ENCODE data around the gene ELMOD1.
A peak's percentile ranks its signal among the peaks of the same experiment; 100 is the strongest.
"Not testable (repeated sequence)": the region's sequence is repeated elsewhere in the genome, so short reads cannot be mapped to it uniquely, and the experiment has no call there.

Gene ELMOD1

DNA sequence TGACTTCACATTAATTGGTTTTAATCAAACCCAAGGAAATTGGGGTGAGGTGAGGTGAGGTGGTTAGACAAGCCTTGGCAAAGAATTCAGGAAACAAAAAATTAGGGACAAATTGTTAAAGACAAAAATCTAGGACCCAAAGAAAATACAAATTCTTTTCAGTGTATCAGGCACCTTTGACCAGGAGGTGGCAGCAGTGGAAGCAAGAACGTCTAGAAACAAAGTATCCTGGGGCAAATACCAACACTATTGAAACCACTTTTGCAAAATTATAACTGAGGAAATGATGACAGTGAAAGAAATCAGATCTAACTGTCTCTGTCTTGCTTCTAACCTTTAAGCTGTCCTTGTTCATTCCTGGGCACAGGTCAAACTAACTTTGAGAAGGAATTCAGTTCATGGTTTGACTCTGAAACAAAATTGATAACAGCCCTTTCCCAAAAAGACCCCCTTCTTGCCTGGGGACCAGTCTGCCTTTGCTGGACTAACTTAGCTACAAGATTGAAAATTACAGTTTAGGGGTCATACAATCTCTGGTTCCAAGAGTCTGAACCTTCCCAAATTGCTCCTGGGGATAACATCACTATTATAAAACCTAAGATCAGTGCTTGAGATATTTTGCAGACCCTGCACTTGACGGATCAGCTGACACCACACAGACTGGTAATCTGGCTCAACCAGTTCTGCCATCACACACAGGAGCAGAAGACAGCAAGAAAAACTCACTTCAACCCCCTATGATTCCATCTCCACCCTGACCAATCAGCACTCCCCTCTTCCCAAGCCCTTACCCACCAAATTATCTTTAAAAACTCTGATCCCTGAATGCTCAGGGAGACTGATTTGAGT, 14.2 kb upstream of the ELMOD1 start:
- TF ChIP-seq, protein P1, sequence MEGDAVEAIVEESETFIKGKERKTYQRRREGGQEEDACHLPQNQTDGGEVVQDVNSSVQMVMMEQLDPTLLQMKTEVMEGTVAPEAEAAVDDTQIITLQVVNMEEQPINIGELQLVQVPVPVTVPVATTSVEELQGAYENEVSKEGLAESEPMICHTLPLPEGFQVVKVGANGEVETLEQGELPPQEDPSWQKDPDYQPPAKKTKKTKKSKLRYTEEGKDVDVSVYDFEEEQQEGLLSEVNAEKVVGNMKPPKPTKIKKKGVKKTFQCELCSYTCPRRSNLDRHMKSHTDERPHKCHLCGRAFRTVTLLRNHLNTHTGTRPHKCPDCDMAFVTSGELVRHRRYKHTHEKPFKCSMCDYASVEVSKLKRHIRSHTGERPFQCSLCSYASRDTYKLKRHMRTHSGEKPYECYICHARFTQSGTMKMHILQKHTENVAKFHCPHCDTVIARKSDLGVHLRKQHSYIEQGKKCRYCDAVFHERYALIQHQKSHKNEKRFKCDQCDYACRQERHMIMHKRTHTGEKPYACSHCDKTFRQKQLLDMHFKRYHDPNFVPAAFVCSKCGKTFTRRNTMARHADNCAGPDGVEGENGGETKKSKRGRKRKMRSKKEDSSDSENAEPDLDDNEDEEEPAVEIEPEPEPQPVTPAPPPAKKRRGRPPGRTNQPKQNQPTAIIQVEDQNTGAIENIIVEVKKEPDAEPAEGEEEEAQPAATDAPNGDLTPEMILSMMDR (IDR thresholded peaks at IDR 0.05; ENCODE audit: low read depth, low read length, missing control alignments), result peak; percentile 79
- H3K4me3 ChIP-seq (ENCODE audit: low read depth, low read length); H3K27me3 ChIP-seq (replicated peaks); in situ Hi-C loops (cut with HindIII; ENCODE audit: low pct_ligation_motif_present, low sequenced_read_pairs); H3K27ac ChIP-seq; H3K36me3 ChIP-seq (replicated peaks): not testable (repeated sequence)
- peak; percentile 53 for DNase-seq

DNA sequence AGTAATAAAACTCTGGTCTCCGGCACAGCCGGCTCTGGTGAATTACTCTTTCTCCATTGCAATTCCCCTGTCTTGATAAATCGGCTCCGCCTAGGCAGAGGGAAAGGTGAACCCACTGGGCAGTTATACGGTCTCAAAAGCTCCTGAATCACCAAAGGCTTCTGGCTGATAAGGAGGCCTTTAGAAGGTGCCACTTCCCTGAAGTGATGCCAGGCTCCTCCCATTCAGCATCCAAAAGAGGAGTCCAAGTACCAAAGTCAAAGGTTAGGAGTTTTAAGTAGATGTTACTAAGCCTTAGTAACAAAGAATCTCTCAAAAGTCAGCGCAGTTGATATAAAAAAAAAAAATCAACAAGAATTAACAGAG, 13.6 kb upstream of the ELMOD1 start:
- Histone ChIP-seq H3K27ac (no peak overlapping the region), H3K4me3 (ENCODE audit: low read depth, low read length) (no peak overlapping the region), H3K27me3 (replicated peaks) (no peaks in the 10 kb centered on the region), H3K36me3 (replicated peaks) (no peaks in the 10 kb centered on the region)
- in situ Hi-C loops (cut with HindIII; ENCODE audit: low pct_ligation_motif_present, low sequenced_read_pairs), result no loop called here
- no peak for DNase-seq
- TF ChIP-seq, protein P1 (IDR thresholded peaks at IDR 0.05; ENCODE audit: low read depth, low read length, missing control alignments), result no peak

DNA sequence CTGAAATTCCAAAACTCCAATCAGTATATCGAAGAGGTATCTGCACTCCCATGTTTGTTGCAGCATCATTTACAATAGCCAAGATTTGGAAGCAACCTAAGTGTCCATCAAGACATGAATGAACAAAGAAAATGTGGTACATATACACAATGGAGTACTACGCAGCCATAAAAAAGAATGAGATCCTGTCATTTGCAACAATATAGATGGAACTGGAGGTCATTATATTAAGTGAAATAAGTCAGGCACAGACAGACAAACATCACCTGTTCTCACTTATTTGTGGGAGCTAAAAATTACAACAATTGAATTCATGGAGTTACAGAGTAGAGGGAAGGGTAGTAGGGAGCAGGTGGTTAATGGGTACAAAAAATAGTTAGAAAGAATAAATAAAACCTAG, 11.8 kb upstream of the ELMOD1 start:
- in situ Hi-C loops (cut with HindIII; ENCODE audit: low pct_ligation_motif_present, low sequenced_read_pairs); H3K27me3 ChIP-seq (replicated peaks); H3K27ac ChIP-seq; DNase-seq; H3K36me3 ChIP-seq (replicated peaks); H3K4me3 ChIP-seq (ENCODE audit: low read depth, low read length): not testable (repeated sequence)

DNA sequence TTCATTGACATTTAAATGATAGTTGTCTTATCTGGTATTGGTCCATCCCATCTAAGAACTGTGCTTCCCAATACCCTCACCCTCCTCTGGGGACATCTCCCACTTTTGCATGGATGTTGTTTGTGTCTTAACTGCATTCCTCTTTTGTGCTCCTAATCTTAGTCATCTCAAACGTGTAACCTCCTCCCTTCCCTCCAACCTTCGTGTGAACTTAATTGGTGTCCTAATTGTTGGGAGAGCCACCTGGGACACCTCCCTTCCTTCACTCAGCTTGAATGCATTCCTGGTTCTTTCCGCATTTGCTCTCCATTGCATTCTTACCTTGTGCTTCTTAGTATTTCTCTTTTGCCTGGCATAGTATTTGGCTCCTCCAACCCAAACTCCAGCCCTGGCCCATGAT, 9.8 kb upstream of the ELMOD1 start:
- Histone ChIP-seq H3K4me3 (ENCODE audit: low read depth, low read length) (no peak overlapping the region), H3K27ac (no peak overlapping the region), H3K36me3 (replicated peaks) (no peaks in the 10 kb centered on the region), H3K27me3 (replicated peaks) (no peaks in the 10 kb centered on the region)
- no peak for DNase-seq
- TF ChIP-seq, protein P1 (IDR thresholded peaks at IDR 0.05; ENCODE audit: low read depth, low read length, missing control alignments), result no peak
- in situ Hi-C loops (cut with HindIII; ENCODE audit: low pct_ligation_motif_present, low sequenced_read_pairs), result no loop called here

DNA sequence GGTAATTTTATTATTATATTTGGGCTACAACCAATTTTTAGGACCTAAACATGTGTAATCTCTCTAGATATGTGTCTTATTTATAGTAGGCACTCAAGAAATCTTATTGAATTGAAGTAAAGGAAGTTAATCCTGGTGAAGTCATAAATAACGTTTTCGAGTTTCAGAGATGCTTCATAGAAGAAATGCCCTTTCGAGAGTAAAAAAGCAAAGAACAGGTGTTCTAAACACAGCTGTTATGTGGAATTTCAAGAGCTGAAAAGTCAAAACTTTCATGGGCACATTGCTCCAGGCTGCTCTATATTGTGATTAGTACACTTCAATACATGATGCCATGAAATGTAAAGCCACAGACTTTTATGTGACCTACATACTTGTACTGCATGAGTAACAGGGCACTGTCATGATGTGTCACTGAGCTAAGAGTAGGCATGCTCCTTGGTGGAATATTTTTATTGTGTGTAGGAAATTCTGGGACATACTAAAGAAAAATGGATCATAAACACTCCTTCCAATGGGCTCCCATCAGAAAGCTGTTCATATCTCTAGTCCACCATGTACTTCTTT, 7.2 kb upstream of the ELMOD1 start:
- H3K27me3 ChIP-seq (replicated peaks), result no peaks in the 10 kb centered on the region
- no peaks in the 10 kb centered on the region for H3K36me3 ChIP-seq (replicated peaks)
- no peak overlapping the region for H3K4me3 ChIP-seq (ENCODE audit: low read depth, low read length)
- no peak for DNase-seq
- H3K27ac ChIP-seq, result no peak overlapping the region
- in situ Hi-C loops (cut with HindIII; ENCODE audit: low pct_ligation_motif_present, low sequenced_read_pairs), result no loop called here
- TF ChIP-seq, protein P1 (IDR thresholded peaks at IDR 0.05; ENCODE audit: low read depth, low read length, missing control alignments), result no peak

DNA sequence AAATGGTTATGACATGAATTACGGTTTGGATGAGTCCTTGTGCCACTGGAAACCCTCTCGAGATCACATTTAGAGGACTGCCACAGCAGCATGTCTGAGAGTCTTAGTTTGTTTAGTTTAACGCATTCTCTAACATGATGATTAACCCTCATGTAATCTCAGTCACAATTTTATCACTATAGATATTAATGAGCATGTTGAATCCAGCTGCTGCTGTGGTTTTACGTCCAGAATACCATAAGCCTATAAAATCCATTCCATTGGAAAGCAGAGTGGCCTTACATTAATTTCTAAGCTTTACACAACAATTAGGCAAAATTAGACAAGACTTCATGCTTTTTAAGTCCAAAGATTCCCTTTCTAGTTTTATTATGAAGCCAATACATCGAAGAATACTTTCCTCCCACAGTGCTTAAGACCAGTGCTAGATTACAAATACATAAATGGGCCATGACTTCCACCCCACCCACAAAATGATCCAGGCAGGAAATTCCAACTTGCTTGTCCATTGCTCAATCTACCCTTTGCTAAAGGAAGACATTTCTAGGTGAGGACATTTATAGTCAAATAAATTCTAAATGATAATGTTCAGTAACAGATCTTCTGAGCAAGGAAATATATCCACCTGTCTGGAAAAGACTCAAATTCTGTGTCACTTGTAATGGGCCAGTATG, 3.5 kb upstream of the ELMOD1 start:
- Histone ChIP-seq H3K36me3 (replicated peaks) (no peaks in the 10 kb centered on the region), H3K27me3 (replicated peaks) (peaks cover 10% of the 10 kb centered on the region), H3K4me3 (ENCODE audit: low read depth, low read length) (no peak overlapping the region), H3K27ac (no peak overlapping the region)
- DNase-seq, result no peak
- TF ChIP-seq, protein P1 (IDR thresholded peaks at IDR 0.05; ENCODE audit: low read depth, low read length, missing control alignments), result no peak
- in situ Hi-C loops (cut with HindIII; ENCODE audit: low pct_ligation_motif_present, low sequenced_read_pairs), result no loop called here
